HCT116 (cell line): ENCODE results near the gene INO80.

ENCODE experiments used
- CTCF ChIP-seq, 3 experiments: fragments of 200-600 bp in 1 of 3; sonication (generic) in 1 of 3; IDR thresholded peaks in 2 of 3; conservative IDR thresholded peaks in 1 of 3; 2 replicates each; pipeline ENCODE4 v1.5.1; 2012 to 2017; ENCODE audit warnings: low read depth in 2 of 3, low read length in 2 of 3, antibody characterized with exemption in 1 of 3, borderline replicate concordance in 1 of 3, control low read depth in 1 of 3, mild to moderate bottlenecking in 1 of 3, mixed read lengths in 1 of 3, mixed run types in 1 of 3, moderate library complexity in 1 of 3; ENCODE audit not compliant: insufficient read depth in 1 of 3
- EGR1 ChIP-seq: IDR thresholded peaks from 2 replicates; pipeline ENCODE4 v1.6.1; 2012; ENCODE audit warnings: low read depth
- POLR2A ChIP-seq: IDR thresholded peaks from 2 replicates; pipeline ENCODE4 v1.7.0; 2011; ENCODE audit warnings: borderline replicate concordance; ENCODE audit not compliant: insufficient read depth, insufficient read length; ENCODE audit errors: extremely low read depth
- SIN3A ChIP-seq: IDR thresholded peaks from 2 replicates; pipeline ENCODE4 v1.6.1; 2012; ENCODE audit warnings: low read depth

GRCh38 chr15:41116116-41116961 lies at the start of gene INO80:
- TF ChIP-seq SIN3A = peak; percentile 68; the same call in 1 of the 2 replicates
- TF ChIP-seq CTCF (IDR thresholded peaks at IDR 0.05 in 2 of 3, conservative IDR thresholded peaks at IDR 0.05 in 1 of 3; ENCODE audit: borderline replicate concordance in 1 of 3, insufficient read depth in 1 of 3, low read depth in 2 of 3, low read length in 2 of 3) = no peak
- peak; percentile 95 for TF ChIP-seq POLR2A
- TF ChIP-seq EGR1 = peak; percentile 60
